Dedifferentiated amniotic fluid mesenchymal stem cell (primary cell): Measurements from ENCODE around the gene KLHDC2.
"Not testable (repeated sequence)": the region's sequence is repeated elsewhere in the genome, so short reads cannot be mapped to it uniquely, and the experiment has no call there.

ENCODE experiments used
- DNase-seq: peaks from one replicate; pipeline ENCODE4 v3.0.0-alpha.2; 2016; ENCODE audit errors: extremely low spot score

KLHDC2 gene

DNA sequence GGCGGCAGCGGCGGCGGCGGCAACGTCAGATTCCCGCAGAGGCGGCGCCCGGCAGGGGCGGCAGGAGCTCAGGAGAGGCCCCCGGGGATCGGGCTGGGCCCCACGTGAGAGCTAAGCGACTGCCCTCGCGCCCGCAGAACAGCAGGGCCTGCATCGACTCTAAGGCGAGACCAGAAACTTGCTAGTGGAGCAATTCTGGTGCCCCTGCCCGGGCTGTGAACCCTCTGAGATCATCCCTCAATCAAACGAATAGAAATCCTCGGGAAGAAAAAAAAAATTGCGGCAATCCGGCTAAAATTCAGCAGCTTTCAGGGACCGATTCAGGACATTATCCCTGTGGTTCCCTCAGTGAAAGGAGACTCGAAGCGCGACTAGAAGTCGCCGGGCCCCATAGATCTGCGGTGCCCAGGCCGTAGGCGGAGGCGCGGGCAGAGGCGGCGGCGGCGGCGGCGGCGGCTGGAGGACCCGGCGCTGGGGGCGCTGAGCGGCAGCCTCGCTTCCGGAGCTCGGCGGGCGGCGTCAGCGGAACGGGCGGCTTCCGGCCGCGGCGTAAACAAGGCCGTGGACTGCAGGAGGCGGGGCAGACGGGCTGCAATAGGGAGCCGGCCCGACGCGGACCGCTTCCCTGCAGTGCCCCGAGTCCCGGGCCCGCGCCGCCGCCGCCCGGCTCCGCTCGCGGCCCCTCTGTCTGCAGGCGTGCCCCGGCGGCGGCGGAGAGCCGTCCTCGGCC is at the start of gene KLHDC2:
TSS of gene KLHDC2 (plus strand) at position 583 of the 730 bp plus-strand sequence. CDS start 316 bp downstream, outside the sequence.
- peak; percentile 81 for DNase-seq

GRCh38 chr14:49720744-49721143 is 47.2 kb upstream of the KLHDC2 start:
- DNase-seq: no peak

- not testable (repeated sequence) for DNase-seq
Measured at GRCh38 chr14:49721733-49722435, 46.1 kb upstream of the KLHDC2 start.

DNA sequence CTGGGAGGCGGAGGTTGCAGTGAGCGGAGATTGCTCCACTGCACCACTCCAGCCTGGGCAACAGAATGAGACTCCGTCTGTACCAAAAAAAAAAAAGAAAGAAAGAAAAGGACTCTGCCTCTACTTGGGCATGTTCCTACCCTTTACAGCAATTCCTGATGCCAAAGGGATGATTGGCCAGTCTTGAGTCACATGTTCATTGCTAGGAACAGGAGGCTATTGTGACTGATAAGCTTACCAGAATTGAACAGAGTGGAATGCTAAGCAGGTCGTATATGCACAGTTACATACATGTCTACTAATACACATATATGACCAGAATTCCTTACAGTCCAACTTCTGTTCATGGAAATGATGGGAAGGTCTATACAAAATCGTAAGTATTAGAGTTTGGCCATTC is 40.8 kb upstream of the KLHDC2 start:
- no peak for DNase-seq

GRCh38 chr14:49732896-49733295 is 35.1 kb upstream of the KLHDC2 start:
- DNase-seq: no peak

DNA sequence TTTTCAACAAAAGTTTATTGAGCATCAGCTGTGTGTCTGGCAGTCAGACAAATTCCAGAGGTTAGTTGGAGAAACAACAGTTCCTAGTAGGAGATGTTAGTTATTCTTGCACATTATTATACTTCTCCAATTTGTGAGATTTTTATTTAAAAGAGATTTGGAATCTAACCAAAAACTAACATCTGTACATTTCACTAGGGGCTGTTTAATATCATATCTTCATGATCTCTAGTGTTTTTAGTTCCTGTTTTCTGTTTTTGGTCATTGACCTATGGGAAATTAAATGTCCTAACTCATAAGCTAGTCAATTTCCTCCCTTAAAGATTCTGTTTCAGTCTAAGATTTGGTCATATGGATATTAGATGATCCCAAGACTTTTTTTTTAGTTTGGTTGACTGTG is 34.1 kb upstream of the KLHDC2 start:
- DNase-seq: no peak

DNA sequence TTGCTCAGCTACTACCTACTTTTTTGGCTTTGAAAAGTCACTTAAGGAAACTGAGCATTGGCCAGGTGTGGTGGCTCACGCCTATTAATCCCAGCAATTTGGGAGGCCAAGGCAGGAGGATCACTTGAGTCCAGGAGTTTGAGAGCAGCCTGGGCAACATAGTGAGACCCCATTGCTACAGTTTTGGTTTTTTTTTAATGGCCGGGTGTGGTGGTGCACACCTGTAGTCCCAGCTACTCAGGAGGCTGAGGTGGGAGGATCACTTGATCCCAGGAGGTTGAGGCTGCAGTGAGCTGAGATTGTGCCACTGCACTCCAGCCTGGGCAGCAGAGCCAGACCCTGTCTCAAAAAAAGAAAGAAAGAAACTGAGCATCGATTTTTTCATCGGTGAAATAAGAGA is 32.3 kb upstream of the KLHDC2 start:
- DNase-seq: not testable (repeated sequence)

DNA sequence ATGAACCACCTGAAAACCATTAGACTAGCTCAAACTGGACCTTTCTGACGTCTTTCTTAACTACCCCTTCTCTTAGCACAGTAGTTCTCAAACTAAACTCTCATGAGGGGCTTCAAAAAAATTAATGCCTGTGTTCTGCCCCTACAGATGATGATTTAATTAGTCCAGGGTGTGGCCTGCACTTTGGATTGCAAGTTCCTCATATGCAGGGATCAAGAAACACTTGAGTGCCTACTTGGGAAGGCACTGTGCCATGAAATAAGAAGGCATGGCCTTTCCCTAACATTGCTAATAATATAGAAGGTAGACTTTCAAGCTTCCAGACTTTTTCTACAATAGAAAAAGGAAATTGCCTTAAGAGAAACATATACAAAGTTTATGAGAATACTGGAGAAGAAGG is 22.8 kb upstream of the KLHDC2 start:
- DNase-seq: no peak

GRCh38 chr14:49746476-49746875 is 21.5 kb upstream of the KLHDC2 start:
- DNase-seq: not testable (repeated sequence)

- DNase-seq: no peak
Measured at GRCh38 chr14:49754570-49755097, 13.3 kb upstream of the KLHDC2 start.

DNA sequence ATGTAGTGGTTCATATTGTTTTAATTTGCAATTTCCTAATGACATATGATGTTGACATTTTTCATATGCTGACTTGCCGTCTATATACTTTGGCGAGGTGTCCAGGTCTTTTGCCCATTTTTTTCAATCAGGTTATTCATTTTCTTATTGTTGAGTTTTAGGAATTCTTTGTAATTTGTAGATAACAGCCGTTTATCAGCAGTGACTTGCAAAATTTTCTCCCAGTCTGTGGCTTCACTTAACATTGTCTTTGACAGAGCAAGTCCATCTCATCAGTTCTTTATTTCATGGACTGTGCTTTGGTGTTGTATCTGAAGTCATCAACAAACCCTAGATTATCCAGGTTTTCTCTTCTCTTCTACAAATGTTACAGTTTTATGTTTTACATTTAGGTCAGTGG is 12.6 kb upstream of the KLHDC2 start:
- no peak for DNase-seq

DNA sequence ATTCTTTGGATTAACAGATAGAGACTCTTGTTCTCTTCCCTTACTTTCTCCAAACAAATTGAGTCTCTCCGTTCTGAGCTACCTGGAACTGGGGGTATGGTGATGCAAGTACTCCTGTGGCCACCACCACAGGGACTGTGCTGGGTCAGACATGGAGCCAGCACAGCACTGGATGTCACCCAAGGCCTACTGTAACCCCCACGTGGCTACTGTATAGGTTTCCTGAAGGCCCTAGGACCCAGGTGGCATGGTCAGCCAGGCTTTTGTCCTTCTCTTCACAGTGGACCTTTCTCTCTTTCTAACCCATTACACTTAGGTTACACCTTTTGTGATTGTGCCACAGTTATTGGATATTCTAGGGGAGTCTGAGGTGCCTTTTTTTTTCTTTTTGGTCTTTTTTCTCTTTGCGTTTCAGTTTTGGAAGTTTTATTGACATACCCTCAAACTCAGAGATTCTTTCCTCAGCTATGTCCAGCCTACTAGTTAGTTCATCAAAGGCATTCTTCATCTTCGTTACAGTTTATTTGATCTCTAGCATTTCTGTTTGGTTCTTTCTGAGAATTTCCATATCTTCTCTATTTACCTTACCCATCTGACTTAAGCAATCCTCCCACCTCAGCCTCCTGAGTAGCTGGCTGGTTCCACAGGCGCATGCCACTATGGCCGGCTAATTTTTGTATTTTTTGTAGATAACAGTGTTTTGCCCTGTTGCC is 6.0 kb upstream of the KLHDC2 start:
- DNase-seq: no peak

- DNase-seq: no peak
Measured at GRCh38 chr14:49766839-49767238, 1.1 kb upstream of the KLHDC2 start.

DNA sequence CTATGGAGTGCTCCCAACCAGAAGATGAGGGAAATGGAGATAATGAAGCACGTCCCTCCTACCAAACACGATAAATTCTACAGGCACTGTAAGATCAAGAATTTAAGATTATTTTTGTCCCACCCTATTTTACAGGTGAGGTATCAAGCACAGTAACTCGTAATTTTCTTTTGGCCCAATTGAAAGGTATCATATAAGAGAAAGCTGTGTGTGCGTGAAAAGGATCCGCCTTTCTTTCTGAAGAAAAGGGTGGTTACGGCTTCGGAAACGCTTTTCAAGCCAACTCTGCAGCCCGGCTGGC is 733 bp upstream of the KLHDC2 start:
- DNase-seq: no peak

DNA sequence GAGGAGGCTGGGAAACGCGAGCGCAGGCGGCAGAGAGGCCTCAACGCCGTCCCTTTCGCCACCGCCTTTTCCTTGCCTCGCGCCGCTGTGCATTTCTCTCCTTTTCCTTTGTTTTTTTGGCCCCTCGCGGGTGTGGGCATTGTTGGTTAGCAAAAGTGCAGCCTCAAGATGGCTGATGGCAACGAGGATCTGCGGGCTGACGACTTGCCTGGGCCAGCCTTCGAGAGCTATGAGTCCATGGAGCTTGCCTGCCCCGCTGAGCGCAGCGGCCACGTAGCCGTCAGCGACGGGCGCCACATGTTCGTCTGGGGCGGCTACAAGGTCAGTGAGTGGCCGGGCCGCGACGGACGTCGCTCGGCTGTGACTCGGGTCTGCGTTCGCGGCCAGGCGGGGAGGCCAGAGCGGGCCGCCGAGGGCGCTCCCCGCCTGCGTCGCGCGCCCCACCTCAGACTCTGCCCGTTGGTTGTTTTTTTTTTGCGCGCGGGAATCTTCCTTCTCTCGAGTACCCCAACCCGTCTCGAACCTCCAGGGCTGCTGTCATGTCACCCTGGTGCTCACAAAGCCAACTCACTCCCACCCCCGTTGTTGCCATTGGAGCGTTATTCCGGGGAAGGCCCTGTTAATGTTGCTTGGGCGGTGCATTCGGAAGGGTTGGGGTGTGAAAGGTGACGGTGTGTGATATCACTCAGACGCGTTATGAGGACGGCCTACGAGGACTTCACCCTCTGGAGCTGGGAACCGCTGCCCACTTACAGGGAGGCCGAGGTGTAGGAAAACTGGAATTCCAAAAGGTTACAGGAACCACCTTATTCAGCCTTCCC is 558 bp downstream of the KLHDC2 start:
- no peak for DNase-seq

DNA sequence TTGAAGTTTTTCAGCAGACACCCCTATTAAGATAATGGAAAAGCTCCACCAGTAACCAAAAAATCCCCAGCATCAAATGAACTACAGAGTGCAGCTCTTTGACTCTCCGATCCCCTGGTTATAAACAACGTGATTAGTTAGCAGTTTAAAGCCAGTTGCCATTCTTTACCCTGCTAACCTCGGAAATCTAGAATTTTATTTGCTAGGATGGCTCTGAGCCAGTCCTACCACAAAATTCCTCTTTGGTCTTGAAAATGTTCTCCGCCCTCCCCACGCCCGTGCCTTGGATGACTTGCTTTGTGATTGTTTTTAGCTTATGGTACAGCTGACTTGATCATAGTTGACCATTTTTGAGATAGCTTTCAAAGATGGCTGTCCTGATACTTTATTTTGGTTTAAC is 1.2 kb downstream of the KLHDC2 start:
- DNase-seq: peak; percentile 47

DNA sequence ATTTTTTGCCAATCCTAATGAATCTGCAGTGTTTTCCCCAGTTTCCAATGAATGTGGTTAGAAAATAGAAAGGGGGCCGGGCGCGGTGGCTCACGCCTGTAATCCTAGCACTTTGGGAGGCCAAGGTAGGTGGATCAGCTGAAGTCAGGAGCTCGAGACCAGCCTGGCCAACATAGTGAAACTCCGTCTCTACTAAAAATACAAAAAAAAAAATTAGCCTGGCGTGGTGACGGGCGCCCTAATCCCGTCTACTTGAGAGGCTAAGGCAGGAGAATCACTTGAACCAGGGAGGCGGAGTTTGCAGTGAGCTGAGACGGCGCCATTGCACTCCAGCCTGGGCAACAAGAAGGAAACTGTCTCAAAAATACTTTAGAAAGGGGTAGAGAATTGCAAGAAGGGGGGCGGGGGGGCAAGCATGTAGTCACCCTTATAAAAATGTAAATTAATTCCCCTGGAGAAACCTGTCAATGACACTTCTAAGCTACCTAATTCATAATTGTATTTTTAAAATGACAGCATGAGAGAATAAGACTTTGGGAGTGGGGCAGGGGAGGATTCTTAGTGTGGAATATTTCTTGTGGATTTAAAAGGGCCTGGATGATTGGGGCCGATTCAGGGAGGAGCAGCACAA is 1.7 kb downstream of the KLHDC2 start:
- no peak for DNase-seq

DNA sequence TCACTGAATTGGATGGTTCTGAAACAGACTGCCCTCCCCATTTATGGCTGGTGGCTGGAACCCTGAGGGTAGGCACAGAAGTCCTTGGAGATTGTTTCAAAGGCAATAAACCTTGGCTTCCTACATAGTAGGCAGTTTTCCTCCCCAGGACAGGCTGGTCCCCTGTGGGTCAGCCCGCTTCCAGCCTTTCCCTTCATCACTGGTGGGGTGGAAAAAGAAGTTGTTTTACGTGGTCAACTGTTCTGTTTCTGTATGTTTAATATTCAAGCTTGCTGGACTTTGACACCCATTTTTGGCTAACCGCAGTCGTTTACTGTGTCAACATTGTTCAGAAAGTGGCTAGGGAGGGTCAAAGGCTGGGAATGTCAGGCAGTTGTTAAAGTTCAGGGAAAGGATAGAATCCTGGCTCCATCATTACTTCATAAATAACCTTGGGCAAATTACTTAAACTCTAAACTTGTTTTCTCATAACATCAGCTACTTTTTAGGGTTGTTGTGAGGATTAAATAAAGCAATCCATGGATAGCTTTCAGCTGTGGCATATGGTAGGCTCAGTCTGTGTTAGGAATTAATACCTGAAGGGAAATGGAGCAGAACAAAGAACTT is 2.4 kb downstream of the KLHDC2 start:
- DNase-seq: no peak

DNA sequence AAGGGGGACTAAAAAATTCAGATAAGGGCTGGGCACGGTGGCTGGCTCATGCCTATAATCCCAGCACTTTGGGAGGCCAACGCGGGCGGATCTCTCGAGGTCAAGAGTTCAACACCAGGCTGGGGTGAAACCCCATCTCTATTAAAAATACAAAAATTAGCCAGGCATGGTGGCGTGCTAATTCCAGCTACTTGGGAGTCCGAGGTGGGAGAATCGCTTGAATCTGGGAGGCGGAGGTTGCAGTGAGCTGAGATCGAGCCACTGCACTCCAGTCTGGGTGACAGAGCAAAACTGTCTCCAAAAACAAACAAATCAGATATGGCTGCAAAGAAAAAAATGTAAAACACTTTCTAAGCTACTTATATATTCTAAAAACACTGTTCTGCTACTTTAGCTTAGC is 3.7 kb downstream of the KLHDC2 start:
- not testable (repeated sequence) for DNase-seq

DNA sequence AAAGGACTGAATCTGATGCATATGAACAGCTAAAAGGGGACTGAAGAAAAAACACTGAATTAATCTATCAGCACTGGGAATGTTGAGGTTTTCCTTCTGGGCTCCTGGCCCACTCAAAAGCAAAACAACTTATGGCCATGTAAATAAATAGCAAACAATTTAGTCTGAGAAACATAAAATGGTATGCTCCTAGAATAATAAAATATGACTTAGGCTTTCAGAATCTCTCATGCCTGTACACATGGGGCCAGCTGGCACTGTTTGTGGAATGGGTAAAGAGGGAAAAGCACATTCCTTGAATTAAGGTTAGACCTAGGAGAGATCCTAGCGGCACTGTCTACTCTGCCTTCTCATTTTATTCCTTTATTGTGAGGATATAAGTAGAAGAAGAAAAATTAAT is 6.2 kb downstream of the KLHDC2 start:
- DNase-seq: no peak

- no peak for DNase-seq
Measured at GRCh38 chr14:49778421-49778820, 10.5 kb downstream of the KLHDC2 start.
